ENCODE results near the gene CHRM2.
A peak's percentile ranks its signal among the peaks of the same experiment; 100 is the strongest.

Gene CHRM2

DNA sequence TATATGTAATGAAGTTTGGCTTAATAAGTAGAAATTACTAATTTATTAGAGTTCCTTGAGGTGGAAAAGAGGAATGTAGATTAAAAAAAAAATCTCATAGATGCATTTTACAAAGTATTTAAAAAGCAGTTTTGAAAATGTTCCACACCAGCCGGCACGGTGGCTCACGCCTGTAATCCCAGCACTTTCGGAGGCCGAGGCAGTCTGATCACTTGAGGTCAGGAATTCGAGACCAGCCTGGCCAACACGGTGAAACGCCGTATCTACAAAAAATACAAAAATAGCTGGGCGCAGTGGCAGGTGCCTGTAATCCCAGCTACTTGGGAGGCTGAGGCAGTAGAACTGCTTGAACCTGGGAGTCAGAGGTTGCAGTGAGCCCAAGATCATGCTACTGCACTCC, 3.2 kb upstream of the CHRM2 start:
- POLR2A ChIA-PET = no interaction called here
- CTCF ChIA-PET = no interaction called here
- TF ChIP-seq, protein P1, sequence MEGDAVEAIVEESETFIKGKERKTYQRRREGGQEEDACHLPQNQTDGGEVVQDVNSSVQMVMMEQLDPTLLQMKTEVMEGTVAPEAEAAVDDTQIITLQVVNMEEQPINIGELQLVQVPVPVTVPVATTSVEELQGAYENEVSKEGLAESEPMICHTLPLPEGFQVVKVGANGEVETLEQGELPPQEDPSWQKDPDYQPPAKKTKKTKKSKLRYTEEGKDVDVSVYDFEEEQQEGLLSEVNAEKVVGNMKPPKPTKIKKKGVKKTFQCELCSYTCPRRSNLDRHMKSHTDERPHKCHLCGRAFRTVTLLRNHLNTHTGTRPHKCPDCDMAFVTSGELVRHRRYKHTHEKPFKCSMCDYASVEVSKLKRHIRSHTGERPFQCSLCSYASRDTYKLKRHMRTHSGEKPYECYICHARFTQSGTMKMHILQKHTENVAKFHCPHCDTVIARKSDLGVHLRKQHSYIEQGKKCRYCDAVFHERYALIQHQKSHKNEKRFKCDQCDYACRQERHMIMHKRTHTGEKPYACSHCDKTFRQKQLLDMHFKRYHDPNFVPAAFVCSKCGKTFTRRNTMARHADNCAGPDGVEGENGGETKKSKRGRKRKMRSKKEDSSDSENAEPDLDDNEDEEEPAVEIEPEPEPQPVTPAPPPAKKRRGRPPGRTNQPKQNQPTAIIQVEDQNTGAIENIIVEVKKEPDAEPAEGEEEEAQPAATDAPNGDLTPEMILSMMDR (IDR thresholded peaks at IDR 0.05; ENCODE audit: insufficient read depth, low read length, missing control alignments) = no peak
- DNase-seq (ENCODE audit: low read depth, low spot score) = no peak
- no peak overlapping the region for H3K4me3 ChIP-seq (ENCODE audit: low read depth, low read length)

DNA sequence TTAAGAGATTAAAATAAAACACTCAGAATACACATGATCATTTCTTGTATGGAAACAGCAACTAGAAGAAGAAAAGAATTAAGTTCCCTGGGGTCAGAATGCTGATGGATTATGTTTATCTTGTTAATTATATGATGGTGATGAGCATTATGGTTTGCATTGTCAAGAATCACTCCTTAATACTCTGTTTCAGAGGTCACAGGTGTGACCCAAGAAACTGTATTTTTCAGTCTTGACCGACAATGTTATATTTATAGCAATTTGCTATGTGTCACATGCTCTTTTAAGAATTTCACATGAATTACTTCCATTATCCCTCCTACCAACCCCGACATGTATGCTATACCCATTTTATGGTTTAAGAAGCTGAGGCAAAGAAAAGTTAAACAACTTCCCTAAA, 2.7 kb upstream of the CHRM2 start:
- ChIA-PET CTCF (no interaction called here), POLR2A (no interaction called here)
- DNase-seq (ENCODE audit: low read depth, low spot score) = no peak

GRCh38 chr7:136869001-136869961, 829 bp downstream of the CHRM2 start:
- ChIA-PET CTCF (interaction anchor here (1.2 to 1.3 kb wide), 2 partner anchors 13 to 15 kb away, joined by 3 to 4 read pairs; no protein-coding TSS in a partner anchor), POLR2A (interaction anchor here (1.0 to 1.2 kb wide), 2 partner anchors 84 to 586 kb away, joined by 3 to 4 read pairs; no protein-coding TSS in a partner anchor)
- DNase-seq (ENCODE audit: low read depth, low spot score) = no peak
- H3K4me3 ChIP-seq (ENCODE audit: low read depth, low read length) = peak overlapping the region; percentile 78
- TF ChIP-seq, protein P1 (IDR thresholded peaks at IDR 0.05; ENCODE audit: insufficient read depth, low read length, missing control alignments) = no peak

More for the DNA sequence above, 2.7 kb upstream of the CHRM2 start:
- H3K4me3 ChIP-seq (ENCODE audit: low read depth, low read length) = no peak overlapping the region
- TF ChIP-seq, protein P1 (IDR thresholded peaks at IDR 0.05; ENCODE audit: insufficient read depth, low read length, missing control alignments) = no peak

DNA sequence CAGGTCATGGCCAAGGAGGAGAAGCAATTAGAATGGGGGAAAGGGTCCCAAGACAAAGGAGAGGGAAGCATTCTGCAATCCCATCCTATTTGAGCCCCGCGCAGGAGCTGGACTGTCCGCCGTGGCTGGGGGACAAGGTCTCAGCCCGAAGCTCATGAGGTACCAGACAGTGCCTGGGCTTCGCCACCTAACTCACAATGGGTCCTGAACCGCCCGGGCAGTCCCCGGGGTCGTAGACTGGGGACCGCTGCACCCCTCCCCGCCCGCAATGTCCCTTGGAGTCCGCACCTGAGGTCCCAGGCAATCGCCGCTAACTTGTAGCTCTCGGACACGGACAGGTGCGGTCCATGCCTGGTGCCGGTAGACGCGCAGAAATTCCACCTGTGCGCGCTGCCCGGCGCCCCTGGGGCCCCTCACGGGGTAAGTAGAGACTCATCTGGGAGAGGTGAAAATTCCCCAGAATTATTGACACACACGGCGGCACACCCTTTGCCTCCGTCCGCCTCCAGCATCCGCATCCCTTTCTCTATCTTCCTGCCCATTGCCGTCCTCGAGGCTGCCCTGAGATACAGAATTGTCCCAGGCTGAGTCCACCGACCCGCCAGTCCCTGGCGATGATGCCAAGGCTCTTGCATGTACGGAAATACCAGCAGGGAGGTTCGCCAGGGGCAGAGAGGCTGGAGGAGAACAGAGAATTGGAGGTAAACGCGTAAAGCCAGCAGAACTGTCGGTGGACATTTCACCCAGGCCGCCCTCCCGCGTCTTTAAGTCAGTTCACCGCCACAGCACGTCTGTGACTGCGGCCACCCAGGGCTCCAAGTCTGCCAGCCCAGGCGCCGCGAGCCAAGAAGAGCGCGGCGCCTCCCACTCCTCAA, 1.8 kb downstream of the CHRM2 start:
- POLR2A ChIA-PET = interaction anchor here (1.0 to 1.2 kb wide), 2 partner anchors 83 to 585 kb away, joined by 3 to 4 read pairs; no protein-coding TSS in a partner anchor
- TF ChIP-seq, protein P1 (IDR thresholded peaks at IDR 0.05; ENCODE audit: insufficient read depth, low read length, missing control alignments) = no peak
- H3K4me3 ChIP-seq (ENCODE audit: low read depth, low read length) = peak overlapping the region; percentile 78
- CTCF ChIA-PET = interaction anchor here (0.8 to 1.3 kb wide), 3 partner anchors 12 to 463 kb away, joined by 3 to 4 read pairs (median 3); no protein-coding TSS in a partner anchor
- no peak for DNase-seq (ENCODE audit: low read depth, low spot score)

DNA sequence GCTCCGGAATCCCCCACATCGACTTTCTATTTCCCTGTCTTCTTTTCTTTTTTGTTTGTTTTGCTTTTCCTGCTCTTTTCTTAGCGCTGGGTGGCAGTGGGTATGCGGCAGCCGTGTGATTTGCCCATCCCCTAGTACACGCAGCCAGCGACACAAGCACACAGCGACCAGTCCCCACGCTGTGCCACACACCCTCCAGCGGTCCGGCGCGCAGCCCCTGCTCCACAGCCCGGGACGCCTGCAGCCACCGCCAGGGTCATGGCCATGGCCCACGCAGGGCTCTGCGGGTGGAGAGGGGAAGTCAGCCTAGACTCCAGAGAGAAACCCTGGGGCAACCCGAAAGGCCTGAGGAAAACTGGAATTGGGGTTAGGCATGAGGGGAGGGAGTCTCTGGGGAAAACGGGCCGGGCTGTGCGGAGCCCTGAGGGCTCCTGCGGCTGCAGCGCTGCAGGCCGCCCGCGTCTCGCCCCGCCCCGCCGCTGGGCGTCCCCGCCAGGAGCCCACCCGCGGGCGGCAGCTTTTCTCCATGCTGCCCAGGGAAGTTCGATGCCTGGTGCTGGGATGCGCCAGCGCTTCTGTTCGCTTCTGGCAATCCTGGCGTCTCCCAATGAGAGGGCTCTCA, 2.5 kb downstream of the CHRM2 start:
- TF ChIP-seq, protein P1 (IDR thresholded peaks at IDR 0.05; ENCODE audit: insufficient read depth, low read length, missing control alignments) = peak; percentile 12
- peak overlapping the region; percentile 78 for H3K4me3 ChIP-seq (ENCODE audit: low read depth, low read length)
- ChIA-PET POLR2A (no interaction called here), CTCF (interaction anchor here (0.8 kb wide), 1 partner anchor 463 kb away, joined by 3 read pairs; no protein-coding TSS in a partner anchor)
- DNase-seq (ENCODE audit: low read depth, low spot score) = no peak
